ENCODE results near the gene GNB2. TPM values are rescaled to one million over a fixed set of nuclear protein-coding genes. Genes with fewer than 3 reads are reported as not detected.

The GNB2 gene
- total RNA-seq, 3 donors from 2014 or later = 209 to 231 (median 215) TPM

DNA sequence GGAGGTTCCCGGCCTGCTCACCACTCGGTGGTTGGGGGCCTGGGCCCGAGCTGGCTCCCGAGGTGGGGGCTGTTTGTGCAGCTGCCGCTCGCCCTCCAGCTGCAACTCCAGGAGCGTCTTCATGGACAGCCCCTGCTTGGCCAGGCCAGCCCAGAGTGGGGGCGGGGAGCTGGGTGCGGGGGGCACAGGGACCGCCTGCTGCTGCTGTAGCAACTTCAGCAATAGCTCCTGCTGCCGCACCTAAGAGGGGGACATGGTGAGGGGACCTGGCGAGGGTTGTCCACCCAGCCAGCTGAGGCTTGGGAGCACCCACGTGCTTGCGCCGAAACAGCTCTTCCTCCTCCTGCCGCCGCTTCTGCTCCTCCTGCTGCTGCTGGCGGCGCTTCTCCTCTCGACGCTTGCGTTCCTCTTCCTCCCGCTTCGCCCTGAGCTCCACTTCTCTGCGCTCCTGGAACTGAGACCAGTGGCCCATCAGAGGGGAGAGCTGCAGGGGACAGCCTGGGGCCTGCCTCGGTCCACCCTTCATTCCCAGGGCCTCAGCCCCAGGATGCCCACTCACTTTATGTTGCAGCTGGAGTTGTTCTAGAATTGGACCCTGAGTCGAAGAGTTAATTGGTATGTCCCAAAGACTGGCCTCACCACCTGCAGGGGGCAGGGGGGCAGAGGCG is 9.6 kb downstream of the GNB2 start:
- Mint-ChIP-seq H3K4me3 (no peak overlapping the region), H3K36me3 (ENCODE audit: insufficient read depth) (peaks cover 21% of the 10 kb centered on the region), H3K9me3 (no peaks in the 10 kb centered on the region), H3K27me3 (ENCODE audit: low read depth) (no peaks in the 10 kb centered on the region), H3K4me1 (ENCODE audit: low read depth) (peaks cover 19% of the 10 kb centered on the region)
- ATAC-seq = no peak
- no peak for DNase-seq

GRCh38 chr7:100683659-100684533 is 10.4 kb downstream of the GNB2 start:
- no peaks in the 10 kb centered on the region for H3K9me3 Mint-ChIP-seq
- no peak for DNase-seq
- H3K27me3 Mint-ChIP-seq (ENCODE audit: low read depth) = no peaks in the 10 kb centered on the region
- peaks cover 19% of the 10 kb centered on the region for H3K36me3 Mint-ChIP-seq (ENCODE audit: insufficient read depth)
- H3K4me3 Mint-ChIP-seq = no peak overlapping the region
- peaks cover 19% of the 10 kb centered on the region for H3K4me1 Mint-ChIP-seq (ENCODE audit: low read depth)
- no peak for ATAC-seq

DNA sequence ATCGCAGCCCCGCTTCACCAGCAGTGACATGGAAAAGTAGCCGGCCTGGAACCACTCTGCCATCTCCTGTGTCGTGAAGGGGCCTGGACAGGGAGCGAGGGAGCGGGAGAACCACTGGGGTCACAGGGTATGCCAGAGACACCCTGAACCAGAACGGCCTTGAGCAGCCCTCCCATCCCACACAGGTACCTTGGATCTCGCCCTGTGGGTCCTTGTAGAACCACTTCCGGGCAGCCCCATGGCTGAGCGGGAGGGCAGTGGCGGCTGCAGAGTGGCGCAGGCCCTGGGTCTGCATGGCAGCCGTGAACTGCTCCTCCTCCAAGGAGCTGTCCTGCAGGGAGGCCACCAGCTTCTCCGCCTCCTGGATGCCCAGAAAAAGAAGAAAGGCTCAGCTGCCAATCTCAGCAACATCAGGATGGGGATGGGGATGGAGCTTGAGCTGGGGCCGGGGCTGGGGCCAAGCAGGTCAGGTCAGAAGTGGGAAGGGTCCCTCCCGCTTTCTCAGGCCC is 11.0 kb downstream of the GNB2 start:
- Mint-ChIP-seq H3K36me3 (ENCODE audit: insufficient read depth) (peaks cover 15% of the 10 kb centered on the region), H3K4me3 (no peak overlapping the region), H3K4me1 (ENCODE audit: low read depth) (peaks cover 21% of the 10 kb centered on the region), H3K9me3 (no peaks in the 10 kb centered on the region), H3K27me3 (ENCODE audit: low read depth) (no peaks in the 10 kb centered on the region)
- ATAC-seq (no peak), DNase-seq (no peak)

- Mint-ChIP-seq H3K4me1 (ENCODE audit: low read depth) (peaks cover 20% of the 10 kb centered on the region), H3K9me3 (no peaks in the 10 kb centered on the region), H3K4me3 (no peak overlapping the region), H3K27me3 (ENCODE audit: low read depth) (no peaks in the 10 kb centered on the region), H3K36me3 (ENCODE audit: insufficient read depth) (peaks cover 14% of the 10 kb centered on the region)
- no peak for ATAC-seq
- DNase-seq = no peak
These were observed 11.6 kb downstream of the GNB2 start for GRCh38 chr7:100685049-100685605.

- no peak for ATAC-seq
- Mint-ChIP-seq H3K27me3 (ENCODE audit: low read depth) (no peaks in the 10 kb centered on the region), H3K4me1 (ENCODE audit: low read depth) (peaks cover 15% of the 10 kb centered on the region), H3K9me3 (no peaks in the 10 kb centered on the region), H3K4me3 (no peak overlapping the region), H3K36me3 (ENCODE audit: insufficient read depth) (peaks cover 11% of the 10 kb centered on the region)
- no peak for DNase-seq
These were observed 12.1 kb downstream of the GNB2 start for GRCh38 chr7:100685631-100686145.

GRCh38 chr7:100686201-100686821 is 12.8 kb downstream of the GNB2 start:
- Mint-ChIP-seq H3K4me3 (no peak overlapping the region), H3K36me3 (ENCODE audit: insufficient read depth) (peaks cover 11% of the 10 kb centered on the region), H3K9me3 (no peaks in the 10 kb centered on the region), H3K27me3 (ENCODE audit: low read depth) (no peaks in the 10 kb centered on the region), H3K4me1 (ENCODE audit: low read depth) (peaks cover 16% of the 10 kb centered on the region)
- ATAC-seq (no peak), DNase-seq (no peak)

GRCh38 chr7:100686822-100687211 is 13.3 kb downstream of the GNB2 start:
- peaks cover 15% of the 10 kb centered on the region for H3K4me1 Mint-ChIP-seq (ENCODE audit: low read depth)
- peaks cover 11% of the 10 kb centered on the region for H3K36me3 Mint-ChIP-seq (ENCODE audit: insufficient read depth)
- H3K9me3 Mint-ChIP-seq = no peaks in the 10 kb centered on the region
- H3K4me3 Mint-ChIP-seq = no peak overlapping the region
- DNase-seq = no peak
- no peaks in the 10 kb centered on the region for H3K27me3 Mint-ChIP-seq (ENCODE audit: low read depth)
- ATAC-seq = no peak

- DNase-seq (no peak), ATAC-seq (no peak)
- no peaks in the 10 kb centered on the region for H3K27me3 Mint-ChIP-seq (ENCODE audit: low read depth)
- H3K9me3 Mint-ChIP-seq = no peaks in the 10 kb centered on the region
- H3K36me3 Mint-ChIP-seq (ENCODE audit: insufficient read depth) = peaks cover 11% of the 10 kb centered on the region
- no peak overlapping the region for H3K4me3 Mint-ChIP-seq
- peaks cover 19% of the 10 kb centered on the region for H3K4me1 Mint-ChIP-seq (ENCODE audit: low read depth)
These were observed 13.7 kb downstream of the GNB2 start for GRCh38 chr7:100687261-100687660.

GRCh38 chr7:100687751-100688300 is 14.3 kb downstream of the GNB2 start:
- Mint-ChIP-seq H3K27me3 (ENCODE audit: low read depth) (no peaks in the 10 kb centered on the region), H3K4me1 (ENCODE audit: low read depth) (peaks cover 25% of the 10 kb centered on the region), H3K36me3 (ENCODE audit: insufficient read depth) (peaks cover 11% of the 10 kb centered on the region), H3K9me3 (no peaks in the 10 kb centered on the region), H3K4me3 (no peak overlapping the region)
- ATAC-seq = no peak
- DNase-seq = no peak

GRCh38 chr7:100688326-100688860 is 14.9 kb downstream of the GNB2 start:
- Mint-ChIP-seq H3K36me3 (ENCODE audit: insufficient read depth) (peaks cover 9% of the 10 kb centered on the region), H3K9me3 (no peaks in the 10 kb centered on the region), H3K4me3 (no peak overlapping the region), H3K27me3 (ENCODE audit: low read depth) (no peaks in the 10 kb centered on the region), H3K4me1 (ENCODE audit: low read depth) (peaks cover 28% of the 10 kb centered on the region)
- ATAC-seq = no peak
- DNase-seq = no peak

GRCh38 chr7:100689230-100690135 is 15.9 kb downstream of the GNB2 start:
- Mint-ChIP-seq H3K9me3 (no peaks in the 10 kb centered on the region), H3K4me3 (no peak overlapping the region), H3K4me1 (ENCODE audit: low read depth) (peaks cover 28% of the 10 kb centered on the region), H3K36me3 (ENCODE audit: insufficient read depth) (peaks cover 9% of the 10 kb centered on the region), H3K27me3 (ENCODE audit: low read depth) (no peaks in the 10 kb centered on the region)
- ATAC-seq = no peak
- DNase-seq = no peak

- H3K4me1 Mint-ChIP-seq (ENCODE audit: low read depth) = peaks cover 40% of the 10 kb centered on the region
- H3K36me3 Mint-ChIP-seq (ENCODE audit: insufficient read depth) = peaks cover 2% of the 10 kb centered on the region
- ATAC-seq = peak; percentile 73 to 77
- H3K4me3 Mint-ChIP-seq = peak overlapping the region; percentile 95
- H3K27me3 Mint-ChIP-seq (ENCODE audit: low read depth) = no peaks in the 10 kb centered on the region
- H3K9me3 Mint-ChIP-seq = no peaks in the 10 kb centered on the region
- DNase-seq = peak; percentile 81
These were observed 18.4 kb downstream of the GNB2 start for GRCh38 chr7:100691676-100692577.

All from activated T-cell treated with anti-CD3 and anti-CD28 coated beads, Interleukin-2, amount 50 U/mL, for 4 hours (primary cell).